ENCODE results near the gene HMGCLL1.

DNA sequence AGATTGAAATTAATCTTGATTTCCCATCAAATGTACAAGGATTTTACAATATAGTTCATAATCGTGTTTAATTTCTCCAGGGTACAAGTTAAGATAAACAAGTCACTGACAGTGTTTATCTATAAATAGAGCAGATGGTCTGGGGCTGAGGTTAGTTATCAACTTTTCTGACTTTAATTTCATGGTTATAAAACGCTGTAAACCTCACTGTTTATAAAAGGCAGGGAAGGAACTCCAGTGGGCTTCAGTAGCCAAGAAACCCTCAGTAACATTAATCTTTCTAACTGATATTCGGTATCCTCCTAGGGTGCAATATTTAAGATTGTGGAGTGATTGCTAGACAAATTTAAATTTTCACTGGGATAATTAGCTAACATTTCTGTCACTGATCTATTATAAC lies 183.1 kb downstream of the HMGCLL1 start:
- TF ChIP-seq SP1 (IDR thresholded peaks at IDR 0.05): no peak
- TF ChIP-seq, protein P1, sequence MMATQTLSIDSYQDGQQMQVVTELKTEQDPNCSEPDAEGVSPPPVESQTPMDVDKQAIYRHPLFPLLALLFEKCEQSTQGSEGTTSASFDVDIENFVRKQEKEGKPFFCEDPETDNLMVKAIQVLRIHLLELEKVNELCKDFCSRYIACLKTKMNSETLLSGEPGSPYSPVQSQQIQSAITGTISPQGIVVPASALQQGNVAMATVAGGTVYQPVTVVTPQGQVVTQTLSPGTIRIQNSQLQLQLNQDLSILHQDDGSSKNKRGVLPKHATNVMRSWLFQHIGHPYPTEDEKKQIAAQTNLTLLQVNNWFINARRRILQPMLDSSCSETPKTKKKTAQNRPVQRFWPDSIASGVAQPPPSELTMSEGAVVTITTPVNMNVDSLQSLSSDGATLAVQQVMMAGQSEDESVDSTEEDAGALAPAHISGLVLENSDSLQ (IDR thresholded peaks at IDR 0.05): no peak
- TF ChIP-seq SUZ12 (IDR thresholded peaks at IDR 0.05): no peak
- TF ChIP-seq FOXA1 (IDR thresholded peaks at IDR 0.05): no peak
- no peak for TF ChIP-seq BHLHE40 (IDR thresholded peaks at IDR 0.05; ENCODE audit: borderline replicate concordance)
- TF ChIP-seq CTBP1 (IDR thresholded peaks at IDR 0.05; ENCODE audit: borderline replicate concordance): no peak
- TF ChIP-seq ELF4 (IDR thresholded peaks at IDR 0.05): no peak
- TF ChIP-seq L3MBTL2 (conservative IDR thresholded peaks at IDR 0.05): no peak
- no peak for TF ChIP-seq FOXK2 (IDR thresholded peaks at IDR 0.05)
- TF ChIP-seq LEF1 (IDR thresholded peaks at IDR 0.05; ENCODE audit: borderline replicate concordance): no peak
